Fibroblast of pulmonary artery (primary cell): ENCODE measurements around the gene PNPT1.
A peak's percentile ranks its signal among the peaks of the same experiment; 100 is the strongest.
"Not testable (repeated sequence)": the region's sequence is repeated elsewhere in the genome, so short reads cannot be mapped to it uniquely, and the experiment has no call there.

Source experiments
- DNase-seq: peaks from one replicate; pipeline ENCODE4 v3.0.0-alpha.2; 2010; ENCODE audit warnings: low read depth
- H3K4me3 ChIP-seq: replicated peaks from 2 replicates; pipeline ENCODE4 v1.5.1; 2011; ENCODE audit warnings: low read depth, mild to moderate bottlenecking, control low read depth, low read length, moderate library complexity
- TF ChIP-seq, protein P1 (sequence below): IDR thresholded peaks from 2 replicates; pipeline ENCODE4 v1.5.1; 2011; ENCODE audit warnings: mild to moderate bottlenecking, control low read depth, low read length, inconsistent platforms; ENCODE audit errors: missing control alignments

PNPT1 gene

GRCh38 chr2:55693181-55694125 lies at the start of gene PNPT1:
TSS of gene PNPT1 (minus strand) at chr2:55693844. CDS start at chr2:55693823, 21 bp downstream.
- peak within 1 kb of the TSS; percentile 100 for H3K4me3 ChIP-seq
- TF ChIP-seq, protein P1, sequence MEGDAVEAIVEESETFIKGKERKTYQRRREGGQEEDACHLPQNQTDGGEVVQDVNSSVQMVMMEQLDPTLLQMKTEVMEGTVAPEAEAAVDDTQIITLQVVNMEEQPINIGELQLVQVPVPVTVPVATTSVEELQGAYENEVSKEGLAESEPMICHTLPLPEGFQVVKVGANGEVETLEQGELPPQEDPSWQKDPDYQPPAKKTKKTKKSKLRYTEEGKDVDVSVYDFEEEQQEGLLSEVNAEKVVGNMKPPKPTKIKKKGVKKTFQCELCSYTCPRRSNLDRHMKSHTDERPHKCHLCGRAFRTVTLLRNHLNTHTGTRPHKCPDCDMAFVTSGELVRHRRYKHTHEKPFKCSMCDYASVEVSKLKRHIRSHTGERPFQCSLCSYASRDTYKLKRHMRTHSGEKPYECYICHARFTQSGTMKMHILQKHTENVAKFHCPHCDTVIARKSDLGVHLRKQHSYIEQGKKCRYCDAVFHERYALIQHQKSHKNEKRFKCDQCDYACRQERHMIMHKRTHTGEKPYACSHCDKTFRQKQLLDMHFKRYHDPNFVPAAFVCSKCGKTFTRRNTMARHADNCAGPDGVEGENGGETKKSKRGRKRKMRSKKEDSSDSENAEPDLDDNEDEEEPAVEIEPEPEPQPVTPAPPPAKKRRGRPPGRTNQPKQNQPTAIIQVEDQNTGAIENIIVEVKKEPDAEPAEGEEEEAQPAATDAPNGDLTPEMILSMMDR: no peak
- DNase-seq: peak; percentile 97

DNA sequence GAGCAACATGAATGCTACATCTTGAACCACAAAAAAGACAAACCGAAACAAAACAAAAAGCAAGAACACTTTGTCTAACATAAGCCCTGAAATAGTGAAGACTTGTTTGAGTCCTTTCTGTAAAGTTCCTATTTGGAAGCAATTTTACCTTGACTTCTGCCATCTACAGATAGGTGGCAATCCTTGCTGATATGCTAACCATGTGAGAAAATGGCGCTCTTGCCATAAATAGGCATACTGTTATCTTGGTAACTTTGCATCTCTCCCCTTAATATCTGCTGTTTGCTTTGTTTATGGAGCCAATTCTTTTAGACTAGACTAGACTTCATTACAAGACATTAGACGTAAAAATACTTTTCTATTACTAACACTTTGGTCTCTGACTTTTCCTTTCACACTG lies 49.4 kb upstream of the PNPT1 start:
- H3K4me3 ChIP-seq: no peak overlapping the region
- DNase-seq: no peak
- TF ChIP-seq, protein P1: no peak

- DNase-seq: not testable (repeated sequence)
Observed at GRCh38 chr2:55736019-55736536, 42.4 kb upstream of the PNPT1 start.

DNA sequence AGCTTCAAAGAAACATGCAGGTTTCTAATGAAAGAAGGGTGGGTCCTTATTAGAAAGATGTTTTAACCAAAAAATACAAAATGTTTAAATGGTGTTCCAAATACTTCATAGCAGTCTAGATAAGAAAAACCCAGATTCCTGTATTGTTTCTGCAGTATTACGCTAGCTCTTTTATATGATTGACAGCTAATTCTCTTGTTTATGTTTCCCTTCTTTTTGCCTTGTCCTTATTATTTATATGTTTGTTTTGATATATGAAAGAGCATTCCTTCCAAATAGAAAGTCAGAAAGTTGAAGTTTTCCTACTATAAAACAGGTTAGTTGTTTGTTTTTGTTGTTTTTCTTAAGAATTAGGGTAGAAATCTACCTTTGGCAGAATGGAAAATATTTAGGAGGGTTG lies 41.1 kb upstream of the PNPT1 start:
- H3K4me3 ChIP-seq: no peak overlapping the region
- TF ChIP-seq, protein P1: no peak
- DNase-seq: no peak

More at GRCh38 chr2:55736019-55736536, 42.4 kb upstream of the PNPT1 start:
- not testable (repeated sequence) for H3K4me3 ChIP-seq

- DNase-seq: no peak
- no peak overlapping the region for H3K4me3 ChIP-seq
- TF ChIP-seq, protein P1: no peak
Observed at GRCh38 chr2:55733335-55733734, 39.7 kb upstream of the PNPT1 start.

DNA sequence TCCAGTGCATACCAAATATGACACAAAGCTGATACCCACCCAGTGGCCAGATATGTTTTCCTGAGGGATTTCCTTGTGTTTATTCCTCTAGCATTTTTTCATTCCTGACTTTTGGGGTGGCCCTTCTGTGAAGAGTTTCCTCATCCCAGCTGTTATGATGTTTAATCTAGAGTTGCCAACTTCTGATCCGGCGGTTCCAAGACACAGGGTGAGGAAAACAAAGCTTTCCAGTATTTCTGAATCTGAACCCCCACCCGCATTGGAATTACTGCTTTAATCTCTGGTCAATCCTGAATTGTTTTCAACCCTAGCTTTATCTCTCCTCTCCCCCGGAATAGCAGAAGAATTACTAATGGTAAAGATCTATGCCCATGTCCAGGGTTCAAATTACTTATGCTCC lies 39.2 kb upstream of the PNPT1 start:
- DNase-seq: peak; percentile 49
- no peak overlapping the region for H3K4me3 ChIP-seq
- TF ChIP-seq, protein P1: no peak

DNA sequence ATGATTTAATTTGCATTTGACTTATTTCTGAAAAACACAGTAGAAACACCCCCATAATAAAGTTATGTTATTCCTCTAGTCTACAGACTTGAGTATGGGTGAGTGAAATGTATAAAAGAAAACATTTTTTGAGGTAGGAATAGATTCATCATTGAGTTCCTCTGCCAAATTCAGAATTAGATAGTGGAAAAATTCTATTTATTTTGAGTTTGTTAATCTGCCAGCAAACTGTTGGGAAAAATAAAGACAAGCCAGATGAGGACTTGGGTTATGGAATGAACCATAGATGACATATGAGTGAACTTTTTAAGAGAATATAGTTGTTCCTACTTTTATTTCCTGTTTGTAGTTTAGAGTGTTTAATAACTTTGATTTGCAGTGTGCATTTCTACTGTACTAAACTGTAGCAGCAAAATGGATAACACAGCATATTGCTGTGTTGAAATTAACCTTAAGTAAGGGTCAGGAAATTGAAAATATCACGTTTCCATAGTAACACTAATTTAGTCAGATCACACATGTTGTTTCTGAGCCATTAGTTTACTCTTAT lies 35.6 kb upstream of the PNPT1 start:
- H3K4me3 ChIP-seq: no peak overlapping the region
- TF ChIP-seq, protein P1: no peak
- peak; percentile 9 for DNase-seq
